NCI-H1930 (cell line): ENCODE data around the gene PDGFB.

Experiments
- DNase-seq, 2 experiments: peaks; one replicate each; lab custom pipeline; 2025; lab: John Stamatoyannopoulos, UW

Gene PDGFB

GRCh38 chr22:39174498-39175352 lies 70.1 kb downstream of the PDGFB start:
- no peak for DNase-seq

DNA sequence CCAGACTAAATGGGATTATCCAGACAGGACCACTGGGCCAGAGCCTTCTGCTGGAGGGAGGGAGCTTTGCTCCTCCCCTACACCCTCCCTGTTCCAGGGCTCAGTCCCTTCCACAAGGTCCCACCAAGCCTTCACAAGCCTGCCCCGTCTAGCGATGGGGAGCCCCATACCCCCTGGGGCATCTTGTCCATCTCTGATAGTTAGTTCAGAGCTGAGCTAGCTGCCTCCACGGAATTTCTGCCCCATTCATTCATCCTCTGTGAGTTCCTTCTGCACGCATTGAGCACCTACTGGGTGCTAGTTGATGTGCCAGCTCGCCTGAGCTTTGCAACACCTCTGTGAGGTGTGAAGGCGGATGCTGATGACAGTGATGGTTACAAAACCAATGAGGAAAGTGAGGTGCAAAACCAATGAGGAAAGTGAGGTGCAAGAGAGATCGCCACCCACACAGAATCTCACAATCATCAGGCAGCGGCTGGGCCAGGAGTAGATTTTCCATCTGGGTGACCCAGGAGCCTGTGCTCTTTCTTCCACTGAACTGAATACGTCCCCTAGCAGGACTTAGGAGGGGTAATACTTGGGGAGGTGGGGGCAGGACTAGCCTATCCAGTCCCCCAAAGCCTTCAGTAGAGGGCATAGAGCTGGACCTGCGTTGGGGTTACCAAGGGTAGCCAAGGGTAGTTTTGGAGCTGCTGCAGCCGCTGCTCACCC lies 70.8 kb downstream of the PDGFB start:
- no peak for DNase-seq
